Neural cell (in vitro differentiated cells): ENCODE measurements around the gene GTF3C2.

Source experiments
- CTCF ChIP-seq: fragments of 450-650 bp; IDR thresholded peaks from 2 replicates; pipeline ENCODE4 v1.5.1; 2014; ENCODE audit warnings: antibody characterized with exemption, mild to moderate bottlenecking, moderate library complexity; ENCODE audit not compliant: poor library complexity, severe bottlenecking
- EP300 ChIP-seq: fragments of 450-650 bp; conservative IDR thresholded peaks from 2 replicates; pipeline ENCODE4 v1.6.1; 2014; ENCODE audit warnings: antibody characterized with exemption, mild to moderate bottlenecking, moderate library complexity; ENCODE audit not compliant: poor library complexity, severe bottlenecking
- EZH2 ChIP-seq: fragments of 200-600, 300-800 bp; shearing (Covaris generic), sonication (generic); IDR thresholded peaks from 2 replicates; pipeline ENCODE4 v1.6.1; 2014; ENCODE audit warnings: antibody characterized with exemption, low read length, borderline replicate concordance, mild to moderate bottlenecking; ENCODE audit not compliant: insufficient read depth, poor library complexity, severe bottlenecking
- POLR2AphosphoS5 ChIP-seq: IDR thresholded peaks from 2 replicates; pipeline ENCODE4 v1.6.1; 2012

- no peak for TF ChIP-seq EP300
- TF ChIP-seq CTCF: no peak
- no peak for TF ChIP-seq POLR2AphosphoS5
- no peak for TF ChIP-seq EZH2
Measured at GRCh38 chr2:27377618-27378095, 21.1 kb upstream of the GTF3C2 start.
